ENCODE measurements around the gene JUP. TPM values are rescaled to one million over a fixed set of nuclear protein-coding genes. Genes with fewer than 3 reads are reported as not detected.

JUP gene
- polyA plus RNA-seq, 1 of the 3 experiments (the other 2 are of a cell fraction) = 13.0 TPM

DNA sequence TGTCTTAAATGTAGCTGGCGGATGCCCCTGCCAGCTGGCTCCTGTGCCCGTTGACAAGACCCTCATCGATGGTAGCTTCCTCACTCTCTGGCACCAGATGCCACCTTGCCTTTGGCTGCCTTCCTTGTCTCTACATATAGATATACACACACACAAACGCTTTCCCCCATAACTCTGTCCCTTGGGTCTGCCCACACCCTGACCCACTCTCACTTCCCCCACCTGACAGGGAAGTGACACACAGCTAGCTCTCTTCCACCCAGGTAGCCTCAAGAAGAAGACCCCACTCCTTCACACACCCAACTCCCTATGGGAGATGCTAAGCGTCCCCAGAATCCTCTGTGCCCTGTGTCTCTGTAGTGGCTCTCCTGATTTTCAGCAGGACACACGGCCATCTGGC is 25.6 kb downstream of the JUP start:
- no peaks in the 10 kb centered on the region for H3K79me2 ChIP-seq (ENCODE audit: insufficient read depth)
- 86% methylated on average over 6 of the region's 6 CpGs for WGBS (ENCODE audit: low lambda C conversion rate)
- H3K4me2 ChIP-seq = no peak overlapping the region
- no peaks in the 10 kb centered on the region for H3K9me2 ChIP-seq
- ChIA-PET CTCF (interaction anchor here (1.1 to 2.3 kb wide), 4 partner anchors 13 to 41 kb away, joined by 3 to 7 read pairs (median 6); no protein-coding TSS in a partner anchor), POLR2A (no interaction called here)
- peaks cover under 1% of the 10 kb centered on the region for H3F3A ChIP-seq (replicated peaks; ENCODE audit: insufficient read depth)
- TF ChIP-seq TCF12 (IDR thresholded peaks at IDR 0.05) (no peak), SIN3A (IDR thresholded peaks at IDR 0.05; ENCODE audit: borderline replicate concordance, low read depth, low read length) (no peak), TEAD4 (IDR thresholded peaks at IDR 0.05; ENCODE audit: borderline replicate concordance, insufficient read depth) (no peak), POLR2AphosphoS5 (IDR thresholded peaks at IDR 0.05; ENCODE audit: low read depth, low read length) (no peak), CHD2 (IDR thresholded peaks at IDR 0.05; ENCODE audit: low read length, partially characterized antibody) (no peak), GATA2 (CRISPR knock-in tag; IDR thresholded peaks at IDR 0.05) (no peak)
- TF ChIP-seq, protein P1, sequence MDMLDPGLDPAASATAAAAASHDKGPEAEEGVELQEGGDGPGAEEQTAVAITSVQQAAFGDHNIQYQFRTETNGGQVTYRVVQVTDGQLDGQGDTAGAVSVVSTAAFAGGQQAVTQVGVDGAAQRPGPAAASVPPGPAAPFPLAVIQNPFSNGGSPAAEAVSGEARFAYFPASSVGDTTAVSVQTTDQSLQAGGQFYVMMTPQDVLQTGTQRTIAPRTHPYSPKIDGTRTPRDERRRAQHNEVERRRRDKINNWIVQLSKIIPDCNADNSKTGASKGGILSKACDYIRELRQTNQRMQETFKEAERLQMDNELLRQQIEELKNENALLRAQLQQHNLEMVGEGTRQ (IDR thresholded peaks at IDR 0.05; ENCODE audit: borderline replicate concordance, low read depth, low read length) = no peak
- TF ChIP-seq, protein P2, sequence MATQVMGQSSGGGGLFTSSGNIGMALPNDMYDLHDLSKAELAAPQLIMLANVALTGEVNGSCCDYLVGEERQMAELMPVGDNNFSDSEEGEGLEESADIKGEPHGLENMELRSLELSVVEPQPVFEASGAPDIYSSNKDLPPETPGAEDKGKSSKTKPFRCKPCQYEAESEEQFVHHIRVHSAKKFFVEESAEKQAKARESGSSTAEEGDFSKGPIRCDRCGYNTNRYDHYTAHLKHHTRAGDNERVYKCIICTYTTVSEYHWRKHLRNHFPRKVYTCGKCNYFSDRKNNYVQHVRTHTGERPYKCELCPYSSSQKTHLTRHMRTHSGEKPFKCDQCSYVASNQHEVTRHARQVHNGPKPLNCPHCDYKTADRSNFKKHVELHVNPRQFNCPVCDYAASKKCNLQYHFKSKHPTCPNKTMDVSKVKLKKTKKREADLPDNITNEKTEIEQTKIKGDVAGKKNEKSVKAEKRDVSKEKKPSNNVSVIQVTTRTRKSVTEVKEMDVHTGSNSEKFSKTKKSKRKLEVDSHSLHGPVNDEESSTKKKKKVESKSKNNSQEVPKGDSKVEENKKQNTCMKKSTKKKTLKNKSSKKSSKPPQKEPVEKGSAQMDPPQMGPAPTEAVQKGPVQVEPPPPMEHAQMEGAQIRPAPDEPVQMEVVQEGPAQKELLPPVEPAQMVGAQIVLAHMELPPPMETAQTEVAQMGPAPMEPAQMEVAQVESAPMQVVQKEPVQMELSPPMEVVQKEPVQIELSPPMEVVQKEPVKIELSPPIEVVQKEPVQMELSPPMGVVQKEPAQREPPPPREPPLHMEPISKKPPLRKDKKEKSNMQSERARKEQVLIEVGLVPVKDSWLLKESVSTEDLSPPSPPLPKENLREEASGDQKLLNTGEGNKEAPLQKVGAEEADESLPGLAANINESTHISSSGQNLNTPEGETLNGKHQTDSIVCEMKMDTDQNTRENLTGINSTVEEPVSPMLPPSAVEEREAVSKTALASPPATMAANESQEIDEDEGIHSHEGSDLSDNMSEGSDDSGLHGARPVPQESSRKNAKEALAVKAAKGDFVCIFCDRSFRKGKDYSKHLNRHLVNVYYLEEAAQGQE (IDR thresholded peaks at IDR 0.05; ENCODE audit: low read depth, low read length) = no peak
- no peaks in the 10 kb centered on the region for H3K9me3 ChIP-seq
- H3K4me3 ChIP-seq (ENCODE audit: low read depth in 2 of 2, low read length in 1 of 2) = no peak overlapping the region
- H3K36me3 ChIP-seq (replicated peaks in 1 of 2; ENCODE audit: control insufficient read depth in 1 of 2, insufficient read depth in 2 of 2, low read length in 1 of 2) = peaks cover 0 to 7% of the 10 kb centered on the region in 2 experiments
- H3K9ac ChIP-seq = no peak overlapping the region
- no peaks in the 10 kb centered on the region; a peak in 1 of 4 replicates for H3K4me1 ChIP-seq (ENCODE audit: control insufficient read depth in 1 of 2, insufficient read depth in 2 of 2, low read depth in 1 of 2, low read length in 1 of 2)
- no peak for DNase-seq
- H2AFZ ChIP-seq (ENCODE audit: low read depth) = no peak overlapping the region
- H3K27ac ChIP-seq (ENCODE audit: low read depth in 2 of 2, low read length in 1 of 2) = no peak overlapping the region
- no peaks in the 10 kb centered on the region for H4K20me1 ChIP-seq (ENCODE audit: insufficient read depth)
- H3K27me3 ChIP-seq (ENCODE audit: insufficient read depth) = no peaks in the 10 kb centered on the region

DNA sequence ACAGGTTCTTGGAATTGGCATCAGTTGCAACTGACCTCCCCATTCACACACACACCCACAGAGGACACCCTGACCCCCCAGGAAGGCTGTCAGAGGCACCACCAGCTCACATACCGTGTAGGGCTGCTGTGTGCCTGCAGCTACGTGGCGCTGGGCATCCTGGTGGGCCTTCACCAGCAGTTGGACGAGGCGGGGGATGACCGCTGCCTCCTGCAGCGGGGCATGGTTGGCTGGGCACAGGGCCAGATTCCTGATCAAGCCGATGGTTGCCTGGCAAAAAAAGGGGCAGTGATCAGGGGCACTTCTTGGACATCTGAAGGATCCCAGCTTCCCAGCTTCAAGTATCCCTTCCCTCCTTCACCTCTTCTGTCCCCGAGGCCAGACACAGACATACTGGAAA is 27.9 kb downstream of the JUP start:
- ChIA-PET CTCF (interaction anchor here (2.0 to 2.5 kb wide), 3 partner anchors 21 to 43 kb away, joined by 6 to 10 read pairs (median 7); partner anchors contain the start of gene JUP), POLR2A (no interaction called here)
- DNase-seq = peak; percentile 75
- no peaks in the 10 kb centered on the region for H3K27me3 ChIP-seq (ENCODE audit: insufficient read depth)
- H3K9me2 ChIP-seq = no peaks in the 10 kb centered on the region
- TF ChIP-seq YY1 (IDR thresholded peaks at IDR 0.05; ENCODE audit: low read depth) (no peak), TCF12 (IDR thresholded peaks at IDR 0.05) (no peak), TAF1 (IDR thresholded peaks at IDR 0.05; ENCODE audit: borderline replicate concordance, low read depth, low read length) (no peak), RXRA (IDR thresholded peaks at IDR 0.05; ENCODE audit: borderline replicate concordance, low read depth) (no peak)
- TF ChIP-seq, protein P2 (IDR thresholded peaks at IDR 0.05; ENCODE audit: low read depth, low read length) = no peak
- TF ChIP-seq, protein P1 (IDR thresholded peaks at IDR 0.05; ENCODE audit: borderline replicate concordance, low read depth, low read length) = no peak
- TF ChIP-seq, protein P3, sequence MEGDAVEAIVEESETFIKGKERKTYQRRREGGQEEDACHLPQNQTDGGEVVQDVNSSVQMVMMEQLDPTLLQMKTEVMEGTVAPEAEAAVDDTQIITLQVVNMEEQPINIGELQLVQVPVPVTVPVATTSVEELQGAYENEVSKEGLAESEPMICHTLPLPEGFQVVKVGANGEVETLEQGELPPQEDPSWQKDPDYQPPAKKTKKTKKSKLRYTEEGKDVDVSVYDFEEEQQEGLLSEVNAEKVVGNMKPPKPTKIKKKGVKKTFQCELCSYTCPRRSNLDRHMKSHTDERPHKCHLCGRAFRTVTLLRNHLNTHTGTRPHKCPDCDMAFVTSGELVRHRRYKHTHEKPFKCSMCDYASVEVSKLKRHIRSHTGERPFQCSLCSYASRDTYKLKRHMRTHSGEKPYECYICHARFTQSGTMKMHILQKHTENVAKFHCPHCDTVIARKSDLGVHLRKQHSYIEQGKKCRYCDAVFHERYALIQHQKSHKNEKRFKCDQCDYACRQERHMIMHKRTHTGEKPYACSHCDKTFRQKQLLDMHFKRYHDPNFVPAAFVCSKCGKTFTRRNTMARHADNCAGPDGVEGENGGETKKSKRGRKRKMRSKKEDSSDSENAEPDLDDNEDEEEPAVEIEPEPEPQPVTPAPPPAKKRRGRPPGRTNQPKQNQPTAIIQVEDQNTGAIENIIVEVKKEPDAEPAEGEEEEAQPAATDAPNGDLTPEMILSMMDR (IDR thresholded peaks at IDR 0.05) = no peak
- no peak overlapping the region for H3K4me2 ChIP-seq
- peaks cover 0 to 7% of the 10 kb centered on the region in 2 experiments for H3K36me3 ChIP-seq (replicated peaks in 1 of 2; ENCODE audit: control insufficient read depth in 1 of 2, insufficient read depth in 2 of 2, low read length in 1 of 2)
- H3K9me3 ChIP-seq = no peaks in the 10 kb centered on the region
- H3K9ac ChIP-seq = no peak overlapping the region
- H3K4me3 ChIP-seq (ENCODE audit: low read depth in 2 of 2, low read length in 1 of 2) = no peak overlapping the region
- no peaks in the 10 kb centered on the region for H4K20me1 ChIP-seq (ENCODE audit: insufficient read depth)
- no peaks in the 10 kb centered on the region for H3K79me2 ChIP-seq (ENCODE audit: insufficient read depth)
- WGBS (ENCODE audit: low lambda C conversion rate) = 67% methylated on average over 3 of the region's 9 CpGs
- H3K4me1 ChIP-seq (ENCODE audit: control insufficient read depth in 1 of 2, insufficient read depth in 2 of 2, low read depth in 1 of 2, low read length in 1 of 2) = no peaks in the 10 kb centered on the region; a peak in 1 of 4 replicates
- no peaks in the 10 kb centered on the region for H3F3A ChIP-seq (replicated peaks; ENCODE audit: insufficient read depth)
- H3K27ac ChIP-seq (ENCODE audit: low read depth in 2 of 2, low read length in 1 of 2) = no peak overlapping the region
- H2AFZ ChIP-seq (ENCODE audit: low read depth) = no peak overlapping the region
